GM19324 (cell line): ENCODE data around the gene DYNC1H1.

ENCODE experiments used
- ATAC-seq: cut with Tn5 transposase; IDR thresholded peaks from one replicate; pipeline ENCODE4 v1.9.1; 2021; ENCODE audit warnings: mild to moderate bottlenecking, moderate library complexity; ENCODE audit not compliant: unreplicated experiment, low FRiP score

The DYNC1H1 gene

GRCh38 chr14:101939646-101940170, 24.7 kb upstream of the DYNC1H1 start:
- ATAC-seq, result no peak

GRCh38 chr14:101944451-101944850, 19.9 kb upstream of the DYNC1H1 start:
- no peak for ATAC-seq

GRCh38 chr14:101945171-101945570, 19.2 kb upstream of the DYNC1H1 start:
- no peak for ATAC-seq

GRCh38 chr14:101947577-101947903, 16.8 kb upstream of the DYNC1H1 start:
- ATAC-seq, result no peak

- ATAC-seq, result peak; percentile 99
Measured at GRCh38 chr14:101947904-101948665, 16.3 kb upstream of the DYNC1H1 start.

GRCh38 chr14:101948666-101949216, 15.6 kb upstream of the DYNC1H1 start:
- no peak for ATAC-seq

- no peak for ATAC-seq
Measured at GRCh38 chr14:101950100-101950499, 14.3 kb upstream of the DYNC1H1 start.

- ATAC-seq, result no peak
Measured at GRCh38 chr14:101950516-101951215, 13.7 kb upstream of the DYNC1H1 start.

GRCh38 chr14:101953151-101953550, 11.2 kb upstream of the DYNC1H1 start:
- no peak for ATAC-seq

GRCh38 chr14:101954501-101954900, 9.9 kb upstream of the DYNC1H1 start:
- no peak for ATAC-seq

- no peak for ATAC-seq
Measured at GRCh38 chr14:101955695-101956161, 8.6 kb upstream of the DYNC1H1 start.

GRCh38 chr14:101956179-101956885, 8.0 kb upstream of the DYNC1H1 start:
- no peak for ATAC-seq

GRCh38 chr14:101957406-101958234, 6.8 kb upstream of the DYNC1H1 start:
- no peak for ATAC-seq

GRCh38 chr14:101958418-101959180, 5.8 kb upstream of the DYNC1H1 start:
- ATAC-seq, result no peak

GRCh38 chr14:101959277-101959676, 5.1 kb upstream of the DYNC1H1 start:
- no peak for ATAC-seq

GRCh38 chr14:101960225-101960624, 4.1 kb upstream of the DYNC1H1 start:
- ATAC-seq, result no peak

GRCh38 chr14:101961011-101961721, 3.2 kb upstream of the DYNC1H1 start:
- no peak for ATAC-seq

GRCh38 chr14:101961746-101962502, 2.4 kb upstream of the DYNC1H1 start:
- no peak for ATAC-seq
